GM21576 (cell line): ENCODE measurements around the gene SEMA4A.

Experiments used
- ATAC-seq: cut with Tn5 transposase; IDR thresholded peaks from one replicate; pipeline ENCODE4 v1.9.1; 2021; ENCODE audit warnings: mild to moderate bottlenecking, moderate library complexity; ENCODE audit not compliant: unreplicated experiment

The SEMA4A gene

GRCh38 chr1:156221986-156222692 is 68.8 kb downstream of the SEMA4A start:
- ATAC-seq = no peak

GRCh38 chr1:156225677-156226014 is 72.3 kb downstream of the SEMA4A start:
- no peak for ATAC-seq

- ATAC-seq = peak; percentile 51
Measured at GRCh38 chr1:156226116-156226538, 72.7 kb downstream of the SEMA4A start.

- no peak for ATAC-seq
Measured at GRCh38 chr1:156226782-156227181, 73.4 kb downstream of the SEMA4A start.
